Endothelial cell of umbilical vein (primary cell): ENCODE results near the gene ENO4. TPM values are rescaled to one million over a fixed set of nuclear protein-coding genes. Genes with fewer than 3 reads are reported as not detected.

Experiments
- BruUV-seq: library from RNA; stranded (reverse); fragments of 400-500 nt; replicated peaks from 2 replicates; lab custom pipeline; 2021; lab: Mats Ljungman, UMichigan
- CTCF ChIA-PET: fragments of 300-600, 350-600 bp; sonication (Branson Sonifier 250); formaldehyde crosslinking; loops from one replicate; lab custom pipeline; 2021; ENCODE audit warnings: antibody characterized with exemption, inconsistent platforms; lab: Charles Lee
- POLR2A ChIA-PET: fragments of 300-600, 350-600 bp; sonication (Branson Sonifier 250); formaldehyde crosslinking; loops from one replicate; lab custom pipeline; 2021; ENCODE audit warnings: antibody characterized with exemption, inconsistent platforms; lab: Charles Lee
- DNase-seq: peaks from one replicate; pipeline ENCODE4 v3.0.0-alpha.2; 2011; ENCODE audit warnings: low read depth, low spot score
- FAIRE-seq: peaks from 2 replicates; lab custom pipeline; 2011; peaks lifted over from hg19 to GRCh38; lab: Jason Lieb, UNC
- H2AFZ ChIP-seq: 2 replicates; pipeline ENCODE4 v1.6.0; 2012; ENCODE audit warnings: low read depth, low read length, control low read depth, inconsistent platforms
- H3K27ac ChIP-seq: 2 replicates; pipeline ENCODE4 v1.5.1; 2011; ENCODE audit warnings: low read depth, mild to moderate bottlenecking, control low read depth, low read length, moderate library complexity; ENCODE audit not compliant: insufficient read depth
- H3K27me3 ChIP-seq, 2 experiments: 2 replicates each; pipeline versions ENCODE4 v1.6.0 to v1.6.1; 2011; ENCODE audit warnings: low read length in 2 of 2, mixed read lengths in 1 of 2; ENCODE audit not compliant: control insufficient read depth in 2 of 2, insufficient read depth in 2 of 2
- H3K36me3 ChIP-seq, 2 experiments: 2 replicates in 1 of 2; 3 replicates in 1 of 2; pipeline ENCODE4 v1.5.1; 2011; ENCODE audit warnings: low read length in 2 of 2, mild to moderate bottlenecking in 1 of 2, moderate library complexity in 1 of 2; ENCODE audit not compliant: control insufficient read depth in 2 of 2, insufficient read depth in 2 of 2; ENCODE audit errors: extremely low read depth in 1 of 2
- H3K4me1 ChIP-seq: 3 replicates; pipeline ENCODE4 v1.5.1; 2011; ENCODE audit warnings: mild to moderate bottlenecking, low read length; ENCODE audit not compliant: control insufficient read depth, insufficient read depth; ENCODE audit errors: extremely low read depth
- H3K4me2 ChIP-seq: 2 replicates; pipeline ENCODE4 v1.6.1; 2011; ENCODE audit warnings: low read length, control low read depth, mixed read lengths; ENCODE audit not compliant: insufficient read depth
- H3K4me3 ChIP-seq, 3 experiments: fragments of 200-600 bp in 1 of 3; sonication (generic), shearing (Covaris generic) in 1 of 3; replicated peaks in 1 of 3; 2 replicates each; pipeline ENCODE4 v1.5.1; 2011 to 2016; ENCODE audit warnings: control low read depth in 3 of 3, low read length in 3 of 3, mild to moderate bottlenecking in 2 of 3, inconsistent platforms in 1 of 3, low read depth in 1 of 3, moderate library complexity in 1 of 3; ENCODE audit not compliant: insufficient read depth in 1 of 3
- H3K79me2 ChIP-seq: 2 replicates; pipeline ENCODE4 v1.6.0; 2012; ENCODE audit warnings: low read length, inconsistent platforms; ENCODE audit not compliant: control insufficient read depth, insufficient read depth
- H3K9ac ChIP-seq: replicated peaks from 2 replicates; pipeline ENCODE3; 2011; ENCODE audit warnings: low read length, control low read depth; ENCODE audit not compliant: insufficient read depth; ENCODE audit errors: extremely low read depth
- H3K9me1 ChIP-seq: replicated peaks from 3 replicates; pipeline ENCODE4 v1.6.0; 2011; ENCODE audit warnings: mild to moderate bottlenecking, low read length; ENCODE audit not compliant: control insufficient read depth, insufficient read depth; ENCODE audit errors: extremely low read depth
- H3K9me3 ChIP-seq: replicated peaks from 2 replicates; pipeline ENCODE4 v1.5.1; 2012; ENCODE audit warnings: low read length, inconsistent platforms; ENCODE audit not compliant: control insufficient read depth, insufficient read depth
- H4K20me1 ChIP-seq: replicated peaks from 2 replicates; pipeline ENCODE3; 2011; ENCODE audit warnings: mild to moderate bottlenecking, low read length; ENCODE audit not compliant: control insufficient read depth, insufficient read depth; ENCODE audit errors: extremely low read depth
- CTCF ChIP-seq, 2 donors: IDR thresholded peaks; 1 replicate in 1 of 2; 2 replicates in 1 of 2; pipeline ENCODE4 v1.5.1; 2011; ENCODE audit warnings: low read length in 2 of 2, mild to moderate bottlenecking in 2 of 2, moderate library complexity in 2 of 2, control low read depth in 1 of 2, inconsistent platforms in 1 of 2, low read depth in 1 of 2; ENCODE audit not compliant: insufficient read depth in 1 of 2; ENCODE audit errors: extremely low read depth in 1 of 2
- EZH2 ChIP-seq: IDR thresholded peaks from 2 replicates; pipeline ENCODE4 v1.6.1; 2012; ENCODE audit warnings: borderline replicate concordance, low read depth, mild to moderate bottlenecking, moderate library complexity, low read length, inconsistent platforms; ENCODE audit not compliant: severe bottlenecking
- FOS ChIP-seq: IDR thresholded peaks from 2 replicates; pipeline ENCODE4 v1.6.1; 2011; ENCODE audit warnings: mild to moderate bottlenecking, low read length, moderate library complexity, borderline replicate concordance; ENCODE audit not compliant: insufficient read depth
- GATA2 ChIP-seq: IDR thresholded peaks from 2 replicates; pipeline ENCODE4 v1.7.0; 2011; ENCODE audit warnings: low read depth, mild to moderate bottlenecking, moderate library complexity, mixed read lengths, low read length; ENCODE audit not compliant: insufficient read length, insufficient read depth
- JUN ChIP-seq: IDR thresholded peaks from 2 replicates; pipeline ENCODE4 v1.6.1; 2011; ENCODE audit warnings: borderline replicate concordance, low read depth; ENCODE audit not compliant: insufficient read length, insufficient read depth
- MAX ChIP-seq: IDR thresholded peaks from 2 replicates; pipeline ENCODE4 v1.6.1; 2011; ENCODE audit not compliant: insufficient read depth, insufficient read length
- MYC ChIP-seq: IDR thresholded peaks from one replicate; pipeline ENCODE4 v1.6.1; 2011; ENCODE audit warnings: mild to moderate bottlenecking, low read depth, low read length
- POLR2A ChIP-seq: IDR thresholded peaks from 2 replicates; pipeline ENCODE4 v1.6.1; 2012; ENCODE audit warnings: low read depth, mild to moderate bottlenecking, control low read depth, low read length
- POLR2AphosphoS5 ChIP-seq: IDR thresholded peaks from 2 replicates; pipeline ENCODE4 v1.6.1; 2012; ENCODE audit warnings: low read depth, mild to moderate bottlenecking, control low read depth, low read length, moderate library complexity; ENCODE audit not compliant: insufficient read depth
- dilution Hi-C: fragments of 300-500 bp; cut with MboI; formaldehyde crosslinking; loops from one replicate; pipeline ENCODE4 v1.15.0; 2019; ENCODE audit warnings: low sequenced_read_pairs; ENCODE audit not compliant: extremely low pct_ligation_motif_present
- intact Hi-C: fragments of 100-400 bp; cut with micrococcal nuclease; formaldehyde crosslinking; loops from one replicate; pipeline ENCODE4 v1.10.0; 2022
- polyA plus RNA-seq, 4 experiments: library from polyadenylated mRNA; depleted of rRNA in 3 of 4; stranded (reverse) in 3 of 4; unstranded in 1 of 4; fragments of >200 nt; gene quantifications; 2 replicates each; pipeline versions ENCODE4 v1.2.1 to v1.2.3, GENCODE V29; 2011 to 2012; ENCODE audit warnings: missing spikeins in 1 of 4
- total RNA-seq: library from RNA; stranded (reverse); gene quantifications from 2 replicates; pipeline ENCODE4 v1.2.3, GENCODE V29; 2021

Gene ENO4
- total and polyA plus RNA-seq, 2 donors (not counting 3 experiments of a cell fraction or from before 2014, with no cell fraction given) = 0.08 TPM; not detected in 1

- intact Hi-C loops = no loop called here
- Histone ChIP-seq H3K4me3 (no peak overlapping the region), H3K9me1 (no peaks in the 10 kb centered on the region), H3K27ac (no peak overlapping the region), H3K4me2 (no peak overlapping the region), H3K9ac (no peak overlapping the region), H3K4me1 (no peaks in the 10 kb centered on the region), H3K79me2 (no peaks in the 10 kb centered on the region), H3K36me3 (peaks cover 0 to 3% of the 10 kb centered on the region in 2 experiments), H4K20me1 (no peaks in the 10 kb centered on the region), H3K27me3 (no peaks in the 10 kb centered on the region), H2AFZ (no peak overlapping the region), H3K9me3 (no peaks in the 10 kb centered on the region)
- ChIA-PET POLR2A (no interaction called here), CTCF (no interaction called here)
- dilution Hi-C loops = no loop called here
- FAIRE-seq = no peak
- TF ChIP-seq CTCF (IDR thresholded peaks at IDR 0.05; ENCODE audit: extremely low read depth in 1 of 2, insufficient read depth in 1 of 2, low read depth in 1 of 2, low read length in 2 of 2) = no peak
- no peak for TF ChIP-seq JUN
- no TSS peak for BruUV-seq
- no peak for DNase-seq
Observed at GRCh38 chr10:116879817-116880216, 30.5 kb downstream of the ENO4 start.

- no peaks in the 10 kb centered on the region for H3K27me3 ChIP-seq
- no peak overlapping the region for H3K4me2 ChIP-seq
- no peak overlapping the region for H3K9ac ChIP-seq
- no peak overlapping the region for H3K4me3 ChIP-seq
- H3K4me1 ChIP-seq = no peaks in the 10 kb centered on the region
- FAIRE-seq (no peak), DNase-seq (no peak)
- H3K9me1 ChIP-seq = no peaks in the 10 kb centered on the region
- no peaks in the 10 kb centered on the region for H3K9me3 ChIP-seq
- CTCF ChIA-PET = interaction anchor here (1.1 kb wide), 1 partner anchor 44 kb away, joined by 3 read pairs; no protein-coding TSS in a partner anchor
- intact Hi-C loops (no loop called here), dilution Hi-C loops (no loop called here)
- H3K79me2 ChIP-seq = no peaks in the 10 kb centered on the region
- peaks cover 0 to 3% of the 10 kb centered on the region in 2 experiments for H3K36me3 ChIP-seq
- no peak overlapping the region for H3K27ac ChIP-seq
- no peaks in the 10 kb centered on the region for H4K20me1 ChIP-seq
- BruUV-seq = no TSS peak
- POLR2A ChIA-PET = no interaction called here
- TF ChIP-seq GATA2 (no peak), EZH2 (no peak), POLR2AphosphoS5 (no peak), FOS (no peak), CTCF (IDR thresholded peaks at IDR 0.05; ENCODE audit: extremely low read depth in 1 of 2, insufficient read depth in 1 of 2, low read depth in 1 of 2, low read length in 2 of 2) (no peak), JUN (no peak), MAX (no peak), POLR2A (no peak), MYC (no peak)
- H2AFZ ChIP-seq = no peak overlapping the region
Observed at GRCh38 chr10:116880716-116881482, 31.6 kb downstream of the ENO4 start.
